ENCODE results near the gene NPC1.

The NPC1 gene

DNA sequence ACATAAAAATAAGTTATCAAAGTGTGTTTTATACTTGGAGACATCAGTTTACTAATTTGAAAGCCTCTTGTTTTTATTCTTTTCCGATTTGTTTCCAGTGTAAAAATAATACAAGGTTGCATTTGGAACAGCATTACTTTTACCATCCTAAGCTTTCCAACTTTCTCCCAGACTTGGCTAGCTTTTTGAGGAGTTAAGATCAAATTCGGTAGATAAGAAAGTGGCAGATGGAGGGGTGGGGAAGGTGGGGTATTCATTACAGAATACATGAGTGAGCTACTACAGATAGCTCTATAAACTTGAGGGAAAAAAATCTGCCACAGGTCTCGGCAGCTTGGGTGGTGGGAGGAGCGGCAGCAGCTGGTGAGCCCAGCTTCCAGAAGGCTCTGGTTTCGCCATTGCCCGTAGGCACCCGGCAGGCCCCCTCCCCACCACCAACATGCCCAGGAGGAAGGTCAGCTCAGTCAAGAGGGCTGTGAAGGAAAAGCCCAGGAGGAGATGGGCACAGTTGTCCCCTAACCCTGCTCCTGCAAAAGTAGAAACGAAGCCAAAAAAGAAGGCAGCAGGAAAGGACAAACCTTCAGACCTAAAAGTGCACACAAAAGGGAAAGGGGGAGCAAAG is 101.6 kb downstream of the NPC1 start:
- no peak for DNase-seq (ENCODE audit: low read depth)

Data from activated T-cell treated with anti-CD3 and anti-CD28 coated beads for 48 hours (primary cell).